HG03108 (cell line): Measurements from ENCODE around the gene MCMBP.
"Not testable (repeated sequence)": the region's sequence is repeated elsewhere in the genome, so short reads cannot be mapped to it uniquely, and the experiment has no call there.

Experiments used
- ATAC-seq: cut with Tn5 transposase; IDR thresholded peaks from one replicate; pipeline ENCODE4 v1.9.1; 2021; ENCODE audit warnings: moderate library complexity; ENCODE audit not compliant: unreplicated experiment

Gene MCMBP

DNA sequence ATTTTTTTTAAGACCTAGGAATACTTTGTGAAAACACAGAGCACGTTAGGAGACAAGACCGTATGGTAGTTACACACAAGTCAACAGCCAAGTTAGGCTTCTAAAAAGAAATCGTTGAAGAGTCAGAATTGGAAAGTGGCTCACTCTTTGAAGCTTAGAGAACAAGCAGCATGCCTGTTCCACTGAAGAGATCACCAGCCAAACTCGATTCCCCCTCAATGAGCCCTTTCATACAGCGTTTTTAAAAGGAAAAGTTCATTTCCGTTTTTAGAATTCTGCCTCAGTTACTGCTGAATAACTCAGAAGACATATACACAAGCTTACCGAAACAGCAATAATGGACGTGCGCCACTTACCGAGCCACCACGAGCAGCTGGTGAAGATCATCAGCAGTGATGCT, 41.0 kb downstream of the MCMBP start:
- no peak for ATAC-seq

GRCh38 chr10:119830851-119831250, 41.8 kb downstream of the MCMBP start:
- no peak for ATAC-seq

DNA sequence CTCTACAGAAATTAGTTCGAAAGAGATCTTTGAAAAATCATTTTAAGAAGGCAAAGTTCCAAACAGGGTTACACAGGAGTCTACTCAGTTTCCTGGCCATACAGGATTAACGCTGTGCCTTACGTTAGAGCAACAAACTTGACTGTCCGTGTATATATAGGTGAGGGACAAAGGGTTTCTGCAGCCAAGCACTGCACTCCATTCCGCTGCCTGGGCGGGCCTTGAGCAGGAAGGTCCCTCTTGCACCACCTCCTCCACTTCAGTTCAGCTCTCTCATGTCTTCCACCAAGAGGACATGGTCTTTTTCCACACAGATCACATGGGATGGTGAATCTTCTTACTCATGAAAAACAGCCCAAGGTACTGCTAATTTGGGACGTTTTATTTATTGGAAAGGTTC, 43.2 kb downstream of the MCMBP start:
- ATAC-seq: no peak

DNA sequence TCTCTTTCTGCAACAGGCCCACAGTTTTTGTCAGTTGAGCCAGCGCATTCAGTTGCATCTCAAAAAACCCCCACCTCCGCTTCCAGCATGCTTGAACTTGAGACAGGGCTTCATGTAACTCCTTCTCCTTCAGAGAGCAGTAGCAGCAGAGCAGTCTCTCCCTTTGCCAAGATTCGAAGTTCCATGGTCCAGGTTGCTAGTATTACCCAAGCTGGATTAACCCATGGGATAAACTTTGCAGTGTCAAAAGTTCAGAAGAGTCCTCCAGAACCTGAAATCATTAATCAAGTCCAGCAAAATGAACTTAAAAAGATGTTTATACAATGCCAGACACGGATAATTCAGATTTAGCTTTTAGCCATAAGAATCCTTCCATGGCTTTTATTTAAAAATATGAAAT, 45.2 kb downstream of the MCMBP start:
- ATAC-seq: no peak

- ATAC-seq: no peak
Measured at GRCh38 chr10:119826771-119827170, 45.9 kb downstream of the MCMBP start.

GRCh38 chr10:119824299-119824698, 48.3 kb downstream of the MCMBP start:
- ATAC-seq: no peak

DNA sequence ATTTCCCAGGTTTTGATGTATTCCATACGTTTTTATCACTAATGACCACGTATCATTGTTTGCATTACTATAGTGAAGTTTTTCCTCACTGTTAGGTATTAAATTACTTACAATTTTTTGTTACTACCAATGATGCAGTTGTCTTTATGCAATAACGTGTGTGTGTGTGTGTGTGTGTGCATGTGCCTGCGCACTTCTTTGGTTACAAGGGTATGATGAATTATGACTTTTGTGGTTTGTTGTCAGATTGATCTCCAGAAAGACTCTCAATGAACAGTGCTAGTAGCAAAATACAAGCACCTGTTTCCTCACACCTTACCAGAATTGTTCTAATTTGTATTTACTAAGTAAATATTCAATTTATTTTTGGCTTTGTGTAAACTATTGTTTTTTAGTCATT, 51.5 kb downstream of the MCMBP start:
- no peak for ATAC-seq

GRCh38 chr10:119818889-119819270, 53.8 kb downstream of the MCMBP start:
- no peak for ATAC-seq

DNA sequence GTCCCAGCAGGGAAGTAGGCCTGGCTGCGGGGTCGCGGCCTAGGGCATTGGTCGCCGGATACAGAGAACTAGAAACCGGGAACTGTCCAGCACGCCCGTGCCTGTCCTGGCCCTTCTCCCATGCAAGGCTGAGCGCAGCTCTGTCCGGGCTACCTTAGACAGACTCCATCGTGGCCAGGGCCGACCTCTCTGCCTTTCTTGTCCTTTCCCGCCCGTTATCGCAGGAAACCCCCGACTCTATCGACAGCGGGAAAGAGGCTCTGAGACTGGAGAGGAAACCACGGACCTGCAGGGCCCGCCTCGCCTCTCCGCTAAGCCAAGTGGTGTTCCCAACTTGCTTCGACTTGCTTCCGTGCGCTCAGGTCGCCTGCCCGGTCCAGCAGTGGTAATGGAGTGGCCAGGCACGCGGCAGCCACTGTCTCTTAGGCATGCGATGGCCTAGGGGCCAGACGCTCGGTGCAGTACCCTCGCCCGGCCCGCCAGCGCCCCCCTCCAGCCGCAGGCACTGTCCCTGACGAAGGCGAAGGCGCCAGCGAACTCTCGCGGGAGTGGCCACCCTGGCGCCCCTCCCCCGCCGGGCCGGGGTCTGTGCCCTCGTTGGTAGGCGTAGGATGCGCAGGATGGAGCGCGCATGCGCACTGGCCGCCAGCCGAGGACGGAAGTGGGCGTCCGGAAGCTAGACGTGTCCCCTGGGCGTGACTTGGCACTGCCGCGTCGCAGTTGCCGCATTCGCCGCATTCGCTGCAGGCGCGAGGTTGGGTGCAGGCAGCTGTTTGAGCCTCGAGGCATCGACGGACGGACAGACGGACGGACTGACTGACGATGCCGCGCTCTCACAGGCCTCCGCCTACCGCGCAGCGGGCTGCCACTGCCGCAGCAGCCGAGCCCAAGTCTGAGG, 54.4 kb downstream of the MCMBP start:
- no peak for ATAC-seq

DNA sequence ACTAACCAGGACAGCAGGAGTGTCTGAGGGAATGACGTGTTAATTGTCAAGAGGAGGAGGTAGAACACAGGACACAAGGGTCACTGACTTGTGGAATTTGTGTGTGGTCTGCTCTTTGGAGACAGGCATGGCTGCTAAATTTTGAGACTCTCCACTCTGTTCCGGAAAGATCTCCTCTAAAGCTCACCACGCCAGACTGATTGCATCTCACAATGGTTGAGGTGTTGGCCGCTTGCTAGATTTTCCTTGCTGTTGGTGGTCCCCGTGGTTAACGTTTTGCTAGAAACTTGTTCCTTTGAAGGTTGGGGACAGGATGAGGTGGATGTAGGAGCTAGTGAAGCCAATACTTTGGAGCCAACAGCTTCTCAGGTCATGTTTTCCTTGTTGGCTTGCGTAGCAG, 57.0 kb downstream of the MCMBP start:
- ATAC-seq: no peak

DNA sequence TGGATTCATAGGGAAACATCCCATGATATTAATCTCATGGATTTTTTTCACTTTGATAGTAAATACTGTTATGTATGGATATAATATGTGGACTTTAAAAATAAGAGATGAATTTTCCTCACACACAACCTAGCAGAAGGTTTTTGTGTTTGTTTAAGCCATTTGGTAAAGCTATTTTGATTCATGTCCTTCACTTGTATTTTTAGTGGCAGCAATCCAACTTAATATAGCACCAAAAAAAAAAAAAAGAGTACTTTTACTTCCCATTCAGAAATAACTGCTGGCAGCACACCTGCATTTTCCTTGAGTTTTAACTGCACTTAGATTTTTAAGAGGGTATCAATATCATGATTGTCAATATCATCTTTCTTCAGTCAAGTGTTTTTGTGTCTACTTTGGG, 60.0 kb downstream of the MCMBP start:
- no peak for ATAC-seq

DNA sequence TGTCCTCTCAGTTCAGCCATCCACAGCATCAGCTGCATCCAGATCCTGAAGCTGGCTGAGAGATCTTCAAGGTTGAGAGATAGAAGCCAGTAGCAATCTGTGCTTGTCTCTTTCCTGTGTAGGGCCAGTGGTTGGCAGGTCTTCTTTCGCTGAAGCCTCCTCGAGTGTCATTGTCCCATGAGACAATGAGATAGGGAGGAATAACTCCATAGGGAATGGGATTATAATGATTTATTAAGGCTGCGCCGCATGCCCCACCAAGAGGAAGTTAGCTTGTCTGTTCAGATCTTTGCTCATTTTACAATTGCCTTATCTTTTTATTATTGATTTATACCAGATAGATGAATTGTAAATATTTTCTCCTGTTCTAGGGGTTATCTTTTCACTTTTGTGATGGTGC, 61.5 kb downstream of the MCMBP start:
- ATAC-seq: no peak

- no peak for ATAC-seq
Measured at GRCh38 chr10:119807960-119808697, 64.5 kb downstream of the MCMBP start.

DNA sequence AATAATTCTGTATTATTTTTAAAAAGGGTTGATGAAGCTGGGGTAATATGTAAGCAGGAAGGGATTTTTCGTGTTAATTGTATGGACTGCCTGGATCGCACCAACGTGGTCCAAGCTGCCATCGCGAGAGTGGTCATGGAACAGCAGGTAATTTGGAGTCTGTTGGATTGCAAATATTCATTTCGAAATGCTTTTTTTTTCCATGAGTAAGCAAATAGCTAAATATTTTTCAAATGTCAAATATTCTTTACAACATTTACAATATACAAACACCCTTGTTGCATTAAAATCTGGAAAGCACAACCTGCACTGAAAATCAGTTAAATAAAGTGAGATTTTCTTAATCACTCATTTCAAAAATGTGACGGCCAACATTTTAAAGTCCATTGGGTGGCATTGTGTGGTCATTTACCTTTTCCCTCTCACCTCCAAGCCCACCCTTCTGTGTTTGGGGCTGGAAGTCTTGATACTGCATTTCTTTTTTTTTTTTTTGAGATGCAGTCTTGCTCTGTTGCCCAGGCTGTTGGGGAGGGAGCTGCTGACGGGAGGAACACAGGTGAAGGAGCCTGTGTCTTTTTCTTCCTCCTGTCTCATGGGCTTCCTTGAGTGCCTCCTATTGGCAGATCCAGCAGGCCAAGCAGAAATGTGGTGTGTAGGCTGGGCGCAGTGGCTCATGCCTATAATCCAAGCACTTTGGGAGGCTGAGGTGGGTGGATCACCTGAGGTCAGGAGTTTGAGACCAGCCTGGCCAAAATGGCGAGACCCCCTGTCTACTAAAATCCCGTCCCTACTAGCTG, 66.1 kb downstream of the MCMBP start:
- ATAC-seq: no peak

GRCh38 chr10:119805702-119806230, 66.9 kb downstream of the MCMBP start:
- ATAC-seq: no peak

GRCh38 chr10:119803264-119803663, 69.4 kb downstream of the MCMBP start:
- no peak for ATAC-seq

DNA sequence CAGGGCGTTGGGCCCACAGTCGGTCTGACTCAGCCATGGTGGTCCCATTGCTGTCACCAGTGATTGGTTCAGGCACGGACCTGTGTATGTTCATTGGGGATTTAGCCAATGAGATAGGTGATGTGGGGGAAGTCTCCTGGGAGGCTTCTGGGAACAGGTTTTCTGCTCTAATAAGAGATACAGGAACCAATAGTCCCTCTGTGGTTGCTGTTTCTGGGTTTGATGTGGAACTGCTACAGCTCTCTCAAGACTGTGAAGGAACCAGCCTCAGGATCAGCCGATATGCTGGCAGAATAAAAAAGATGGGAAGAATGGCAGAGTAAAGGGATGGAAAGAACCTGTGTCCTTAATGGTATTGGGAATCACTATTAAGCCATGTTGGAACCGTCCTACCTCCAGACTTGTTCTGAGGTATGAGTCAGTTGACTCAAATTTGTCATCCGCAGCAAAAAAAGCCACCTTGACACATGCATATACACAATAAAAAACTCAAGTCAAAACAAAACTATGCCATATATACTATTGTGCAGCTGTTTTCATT, 70.6 kb downstream of the MCMBP start:
- ATAC-seq: no peak

DNA sequence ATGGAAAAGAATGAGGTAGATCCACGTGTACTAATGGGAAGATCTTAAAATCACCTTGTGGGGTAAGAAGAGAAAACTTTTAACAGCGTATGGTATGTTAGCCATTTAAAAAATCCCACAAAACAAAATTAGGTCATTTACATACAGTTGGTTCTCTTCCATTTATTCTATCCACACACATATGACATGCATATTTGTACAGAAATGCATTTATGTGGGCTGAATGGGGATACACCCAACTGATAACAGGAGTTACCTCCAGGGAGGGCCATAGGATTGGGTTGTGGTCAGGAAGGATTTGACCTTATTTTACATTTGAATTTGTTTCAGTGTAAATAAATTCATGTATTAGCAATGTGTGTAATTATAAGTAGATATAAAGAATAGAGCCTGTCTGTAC, 71.5 kb downstream of the MCMBP start:
- no peak for ATAC-seq

DNA sequence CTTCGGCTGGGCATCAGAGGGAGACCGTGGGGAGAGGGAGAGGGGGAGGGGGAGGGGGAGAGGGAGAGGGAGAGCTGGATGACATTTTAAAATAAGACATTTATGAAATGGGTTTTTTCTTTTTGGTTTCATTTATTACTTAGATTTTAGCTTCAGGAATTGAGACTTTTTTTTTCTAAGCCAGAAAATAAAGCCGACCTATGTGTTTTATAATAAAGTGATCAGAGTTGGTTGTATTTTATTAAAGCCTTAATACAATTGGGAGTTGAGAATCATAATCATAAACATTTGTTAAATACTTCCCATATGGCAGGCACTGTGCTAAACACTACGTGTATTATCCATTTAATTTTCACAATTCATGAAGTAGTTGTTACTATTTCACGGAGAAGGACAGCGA, 76.6 kb downstream of the MCMBP start:
- no peak for ATAC-seq

DNA sequence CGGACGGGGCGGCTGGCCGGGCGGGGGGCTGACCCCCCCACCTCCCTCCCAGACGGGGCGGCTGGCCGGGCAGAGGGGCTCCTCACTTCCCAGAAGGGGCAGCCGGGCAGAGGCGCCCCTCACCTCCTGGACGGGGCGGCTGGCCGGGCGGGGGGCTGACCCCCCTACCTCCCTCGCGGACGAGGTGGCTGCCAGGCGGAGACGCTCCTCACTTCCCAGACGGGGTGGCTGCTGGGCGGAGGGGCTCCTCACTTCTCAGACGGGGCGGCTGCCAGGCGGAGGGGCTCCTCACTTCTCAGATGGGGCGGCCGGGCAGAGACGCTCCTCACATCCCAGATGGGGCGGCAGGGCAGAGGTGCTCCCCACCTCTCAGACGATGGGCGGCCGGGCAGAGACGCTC, 77.5 kb downstream of the MCMBP start:
- not testable (repeated sequence) for ATAC-seq
